Right atrium auricular region (tissue), 2 donors: Measurements from ENCODE around the gene ZNF766. TPM values are rescaled to one million over a fixed set of nuclear protein-coding genes. Genes with fewer than 3 reads are reported as not detected.

Experiments
- DNase-seq: peaks from one replicate; pipeline ENCODE4 v3.0.0-alpha.2; 2019; ENCODE audit warnings: low spot score
- H3K27ac ChIP-seq, 2 donors: fragments of 200-600 bp; sonication (generic); 1 replicate in 1 of 2; 2 replicates in 1 of 2; pipeline ENCODE4 v1.5.1; 2016 to 2019
- H3K27me3 ChIP-seq, 2 donors: fragments of 200-600 bp; sonication (generic); one replicate each; pipeline versions ENCODE4 v1.5.1 to v1.6.0; 2017 to 2019
- H3K36me3 ChIP-seq: fragments of 200-600 bp; sonication (generic); one replicate; pipeline ENCODE4 v1.5.1; 2016
- H3K4me1 ChIP-seq, 2 donors: fragments of 200-600 bp; sonication (generic); one replicate each; pipeline versions ENCODE4 v1.5.1 to v1.6.0; 2017 to 2019
- H3K4me3 ChIP-seq, 2 donors: fragments of 200-600 bp; sonication (generic); 1 replicate in 1 of 2; 2 replicates in 1 of 2; pipeline ENCODE4 v1.5.1; 2017 to 2019; ENCODE audit warnings: mild to moderate bottlenecking in 1 of 2, moderate library complexity in 1 of 2
- H3K9me3 ChIP-seq, 2 donors: fragments of 200-600 bp; sonication (generic); one replicate each; pipeline ENCODE4 v1.5.1; 2019
- total RNA-seq, 2 donors: library from RNA; depleted of rRNA; stranded (reverse); fragments of >200 nt; gene quantifications; one replicate each; pipeline ENCODE4 v1.1.0, GENCODE V29; 2016
- TF ChIP-seq, protein P1 (sequence below), 2 donors: fragments of 200-600 bp; sonication (generic); IDR thresholded peaks; one replicate each; pipeline ENCODE4 v1.5.1; 2019; ENCODE audit warnings: antibody characterized with exemption in 2 of 2

The ZNF766 gene
- total RNA-seq, 2 donors from 2014 or later = 4.1 to 5.0 TPM

DNA sequence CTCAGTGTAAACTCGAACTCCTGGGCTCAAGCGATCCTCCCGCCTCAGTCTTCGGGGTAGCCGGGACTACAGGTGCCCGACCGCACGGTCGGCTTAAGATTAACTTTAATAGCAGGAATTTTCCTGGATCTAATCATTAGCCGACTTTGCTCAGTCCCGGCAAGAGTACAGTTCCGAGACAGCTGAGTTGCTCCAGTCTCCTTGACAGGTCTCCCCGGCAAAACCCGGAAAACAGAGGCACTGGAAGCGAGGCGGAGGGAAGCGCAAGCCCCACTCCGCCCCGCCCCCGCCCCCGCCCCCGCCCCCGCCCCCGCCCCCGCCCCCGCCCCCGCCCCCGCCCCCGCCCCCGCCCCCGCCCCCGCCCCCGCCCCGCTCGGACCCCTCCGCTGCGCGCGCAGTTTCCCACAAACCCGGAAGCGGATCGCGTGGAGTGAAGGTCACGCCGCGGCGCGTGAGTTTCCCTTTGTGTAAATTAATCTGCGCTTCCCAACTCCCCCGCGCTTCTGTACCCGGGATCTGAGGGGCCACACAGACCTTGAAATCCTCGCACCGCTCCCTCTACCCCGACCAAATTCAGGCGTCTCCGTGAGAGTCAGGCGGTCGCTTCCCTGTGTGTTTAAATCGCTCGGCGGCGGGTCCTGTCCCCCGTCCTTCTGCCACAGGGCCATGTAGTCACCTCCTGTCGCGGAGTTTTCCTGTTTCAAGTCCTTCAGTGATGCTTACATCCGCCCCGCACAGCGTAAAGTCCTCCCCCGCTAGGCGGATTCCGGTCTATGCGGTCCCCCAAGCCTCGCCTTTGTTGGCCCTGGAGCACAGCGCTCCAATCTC, 27.6 kb downstream of the ZNF766 start, which contains the start of gene ZNF480:
TSS of gene ZNF480 (plus strand) at position 397 of the 828 bp plus-strand sequence. CDS start 3,244 bp downstream, outside the sequence.
- H3K4me3 ChIP-seq = peak within 1 kb of the TSS; percentile 84 to 92
- H3K9me3 ChIP-seq = peaks cover 0 to 4% of the 10 kb centered on the region in 2 donors
- H3K27me3 ChIP-seq = no peaks in the 10 kb centered on the region
- DNase-seq = peak; percentile 84
- peak within 1 kb of the TSS; percentile 88 to 90 for H3K27ac ChIP-seq
- TF ChIP-seq, protein P1, sequence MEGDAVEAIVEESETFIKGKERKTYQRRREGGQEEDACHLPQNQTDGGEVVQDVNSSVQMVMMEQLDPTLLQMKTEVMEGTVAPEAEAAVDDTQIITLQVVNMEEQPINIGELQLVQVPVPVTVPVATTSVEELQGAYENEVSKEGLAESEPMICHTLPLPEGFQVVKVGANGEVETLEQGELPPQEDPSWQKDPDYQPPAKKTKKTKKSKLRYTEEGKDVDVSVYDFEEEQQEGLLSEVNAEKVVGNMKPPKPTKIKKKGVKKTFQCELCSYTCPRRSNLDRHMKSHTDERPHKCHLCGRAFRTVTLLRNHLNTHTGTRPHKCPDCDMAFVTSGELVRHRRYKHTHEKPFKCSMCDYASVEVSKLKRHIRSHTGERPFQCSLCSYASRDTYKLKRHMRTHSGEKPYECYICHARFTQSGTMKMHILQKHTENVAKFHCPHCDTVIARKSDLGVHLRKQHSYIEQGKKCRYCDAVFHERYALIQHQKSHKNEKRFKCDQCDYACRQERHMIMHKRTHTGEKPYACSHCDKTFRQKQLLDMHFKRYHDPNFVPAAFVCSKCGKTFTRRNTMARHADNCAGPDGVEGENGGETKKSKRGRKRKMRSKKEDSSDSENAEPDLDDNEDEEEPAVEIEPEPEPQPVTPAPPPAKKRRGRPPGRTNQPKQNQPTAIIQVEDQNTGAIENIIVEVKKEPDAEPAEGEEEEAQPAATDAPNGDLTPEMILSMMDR (IDR thresholded peaks at IDR 0.05) = no peak
- H3K4me1 ChIP-seq = peaks cover 0 to 16% of the 10 kb centered on the region in 2 donors
- peaks cover 20% of the 10 kb centered on the region for H3K36me3 ChIP-seq

- Histone ChIP-seq H3K9me3 (peaks cover 0 to 9% of the 10 kb centered on the region in 2 donors), H3K36me3 (peaks cover 28% of the 10 kb centered on the region), H3K4me1 (peaks cover 0 to 16% of the 10 kb centered on the region in 2 donors), H3K27me3 (no peaks in the 10 kb centered on the region), H3K27ac (peak overlapping the region; percentile 88 to 90), H3K4me3 (peak overlapping the region; percentile 84 to 92)
- no peak for DNase-seq
- TF ChIP-seq, protein P1 (IDR thresholded peaks at IDR 0.05) = no peak
Observed at GRCh38 chr19:52297601-52298364, 28.4 kb downstream of the ZNF766 start.

DNA sequence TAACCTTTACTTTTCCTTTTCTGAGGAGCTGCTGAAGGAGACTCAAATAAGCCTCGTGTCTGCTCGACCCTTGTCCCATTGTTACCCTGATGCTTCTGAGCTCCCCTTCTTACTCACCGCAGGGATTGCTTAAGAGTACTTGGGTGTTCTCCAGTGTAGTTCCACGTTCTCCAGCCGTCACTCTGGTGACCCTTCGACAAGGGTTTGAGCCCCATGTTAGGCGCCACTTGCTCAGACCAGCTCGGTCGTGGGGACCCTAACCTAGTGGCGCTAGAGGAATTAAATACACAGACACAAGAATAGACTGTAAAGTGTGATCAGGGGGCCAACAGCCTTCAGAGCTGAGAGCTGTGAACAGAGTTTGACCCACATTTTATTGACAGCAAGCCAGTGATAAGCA, 37.9 kb downstream of the ZNF766 start:
- DNase-seq = no peak
- Histone ChIP-seq H3K27ac (no peak overlapping the region), H3K4me1 (no peaks in the 10 kb centered on the region), H3K9me3 (peaks cover 29 to 98% of the 10 kb centered on the region in 2 donors), H3K4me3 (no peak overlapping the region), H3K36me3 (peaks cover 94% of the 10 kb centered on the region), H3K27me3 (no peaks in the 10 kb centered on the region)
- TF ChIP-seq, protein P1 (IDR thresholded peaks at IDR 0.05) = no peak

DNA sequence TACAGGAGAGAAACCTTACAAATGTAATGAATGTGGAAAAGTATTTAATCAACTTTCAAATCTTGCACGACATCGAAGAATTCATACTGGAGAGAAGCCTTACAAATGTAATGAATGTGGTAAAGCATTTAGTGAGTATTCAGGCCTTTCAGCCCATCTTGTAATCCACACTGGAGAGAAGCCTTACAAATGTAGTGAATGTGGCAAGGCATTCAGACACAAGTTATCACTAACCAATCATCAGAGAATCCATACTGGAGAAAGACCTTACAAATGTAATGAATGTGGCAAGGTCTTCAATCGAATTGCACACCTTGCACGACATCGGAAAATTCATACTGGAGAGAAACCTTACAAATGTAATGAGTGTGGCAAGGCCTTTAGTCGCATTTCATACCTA, 53.0 kb downstream of the ZNF766 start:
- Histone ChIP-seq H3K27ac (no peak overlapping the region), H3K27me3 (no peaks in the 10 kb centered on the region), H3K9me3 (peaks cover 55 to 99% of the 10 kb centered on the region in 2 donors), H3K4me3 (no peak overlapping the region), H3K4me1 (no peaks in the 10 kb centered on the region), H3K36me3 (peaks cover 65% of the 10 kb centered on the region)
- TF ChIP-seq, protein P1 (IDR thresholded peaks at IDR 0.05) = no peak
- DNase-seq = no peak

GRCh38 chr19:52331757-52332156, 62.4 kb downstream of the ZNF766 start:
- Histone ChIP-seq H3K4me1 (peaks cover 0 to 3% of the 10 kb centered on the region in 2 donors), H3K9me3 (peaks cover 26 to 79% of the 10 kb centered on the region in 2 donors), H3K27ac (no peak overlapping the region), H3K4me3 (no peak overlapping the region), H3K27me3 (no peaks in the 10 kb centered on the region), H3K36me3 (no peaks in the 10 kb centered on the region)
- DNase-seq = no peak
- TF ChIP-seq, protein P1 (IDR thresholded peaks at IDR 0.05) = no peak
